Measurements from ENCODE around the gene EMC6. TPM values are rescaled to one million over a fixed set of nuclear protein-coding genes. Genes with fewer than 3 reads are reported as not detected.
A peak's percentile ranks its signal among the peaks of the same experiment; 100 is the strongest.

EMC6 gene
- total and polyA plus RNA-seq, 2 of the 13 experiments (the other 11 are each of a cell fraction or from before 2014, with no cell fraction given) = 45.1 to 47.7 TPM

DNA sequence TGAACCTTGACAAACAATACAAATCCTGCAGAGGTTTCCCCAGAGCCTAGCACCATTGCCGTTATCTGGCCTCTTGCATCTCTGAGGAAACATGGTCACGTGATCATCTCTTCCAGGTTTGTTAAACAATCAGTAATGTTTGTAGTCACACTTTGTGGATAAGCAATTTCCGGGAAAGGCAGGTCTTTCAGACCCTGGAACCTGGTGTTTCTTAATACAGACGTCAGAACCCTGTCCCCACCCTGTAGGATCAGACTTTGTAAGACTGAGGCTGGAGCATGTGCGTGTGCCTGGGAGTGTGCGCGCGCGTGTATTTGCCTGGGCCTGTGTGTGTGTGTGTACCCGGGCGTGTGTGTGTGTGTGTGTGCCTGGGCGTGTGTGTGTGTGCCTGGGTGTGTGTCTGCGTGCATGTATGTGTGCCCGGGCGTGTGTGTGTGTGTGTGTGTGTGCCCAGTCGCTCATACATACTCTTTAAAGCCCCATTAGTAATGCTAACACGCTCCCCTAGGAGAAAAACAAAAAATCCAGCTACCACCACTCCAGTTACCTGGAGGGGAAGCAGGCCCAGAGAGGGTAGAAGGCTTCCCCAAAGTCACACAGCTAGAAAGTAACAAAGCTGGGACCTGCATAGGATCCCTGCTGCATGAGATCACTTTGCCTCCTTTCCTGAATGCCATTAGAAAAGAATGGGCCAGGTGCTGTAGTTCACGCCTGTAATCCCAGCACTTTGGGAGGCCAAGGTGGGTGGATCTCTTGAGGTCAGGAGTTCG lies 26.7 kb upstream of the EMC6 start (continued):
- peak; percentile 61; the same call in 1 of the 2 replicates for TF ChIP-seq SALL1 (CRISPR knock-in tag; IDR thresholded peaks at IDR 0.05)
- TF ChIP-seq TARDBP (CRISPR knock-in tag; IDR thresholded peaks at IDR 0.05) = peak; percentile 55; the same call in 1 of the 2 replicates
- TF ChIP-seq, protein P1, sequence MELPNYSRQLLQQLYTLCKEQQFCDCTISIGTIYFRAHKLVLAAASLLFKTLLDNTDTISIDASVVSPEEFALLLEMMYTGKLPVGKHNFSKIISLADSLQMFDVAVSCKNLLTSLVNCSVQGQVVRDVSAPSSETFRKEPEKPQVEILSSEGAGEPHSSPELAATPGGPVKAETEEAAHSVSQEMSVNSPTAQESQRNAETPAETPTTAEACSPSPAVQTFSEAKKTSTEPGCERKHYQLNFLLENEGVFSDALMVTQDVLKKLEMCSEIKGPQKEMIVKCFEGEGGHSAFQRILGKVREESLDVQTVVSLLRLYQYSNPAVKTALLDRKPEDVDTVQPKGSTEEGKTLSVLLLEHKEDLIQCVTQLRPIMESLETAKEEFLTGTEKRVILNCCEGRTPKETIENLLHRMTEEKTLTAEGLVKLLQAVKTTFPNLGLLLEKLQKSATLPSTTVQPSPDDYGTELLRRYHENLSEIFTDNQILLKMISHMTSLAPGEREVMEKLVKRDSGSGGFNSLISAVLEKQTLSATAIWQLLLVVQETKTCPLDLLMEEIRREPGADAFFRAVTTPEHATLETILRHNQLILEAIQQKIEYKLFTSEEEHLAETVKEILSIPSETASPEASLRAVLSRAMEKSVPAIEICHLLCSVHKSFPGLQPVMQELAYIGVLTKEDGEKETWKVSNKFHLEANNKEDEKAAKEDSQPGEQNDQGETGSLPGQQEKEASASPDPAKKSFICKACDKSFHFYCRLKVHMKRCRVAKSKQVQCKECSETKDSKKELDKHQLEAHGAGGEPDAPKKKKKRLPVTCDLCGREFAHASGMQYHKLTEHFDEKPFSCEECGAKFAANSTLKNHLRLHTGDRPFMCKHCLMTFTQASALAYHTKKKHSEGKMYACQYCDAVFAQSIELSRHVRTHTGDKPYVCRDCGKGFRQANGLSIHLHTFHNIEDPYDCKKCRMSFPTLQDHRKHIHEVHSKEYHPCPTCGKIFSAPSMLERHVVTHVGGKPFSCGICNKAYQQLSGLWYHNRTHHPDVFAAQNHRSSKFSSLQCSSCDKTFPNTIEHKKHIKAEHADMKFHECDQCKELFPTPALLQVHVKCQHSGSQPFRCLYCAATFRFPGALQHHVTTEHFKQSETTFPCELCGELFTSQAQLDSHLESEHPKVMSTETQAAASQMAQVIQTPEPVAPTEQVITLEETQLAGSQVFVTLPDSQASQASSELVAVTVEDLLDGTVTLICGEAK (IDR thresholded peaks at IDR 0.05) = no peak
- TF ChIP-seq, protein P1 (CRISPR knock-in tag; IDR thresholded peaks at IDR 0.05) = no peak
- peak; percentile 82; the same call in 1 of the 2 replicates for TF ChIP-seq ETV5 (CRISPR knock-in tag; IDR thresholded peaks at IDR 0.05; ENCODE audit: borderline replicate concordance)
- TF ChIP-seq, protein P2, sequence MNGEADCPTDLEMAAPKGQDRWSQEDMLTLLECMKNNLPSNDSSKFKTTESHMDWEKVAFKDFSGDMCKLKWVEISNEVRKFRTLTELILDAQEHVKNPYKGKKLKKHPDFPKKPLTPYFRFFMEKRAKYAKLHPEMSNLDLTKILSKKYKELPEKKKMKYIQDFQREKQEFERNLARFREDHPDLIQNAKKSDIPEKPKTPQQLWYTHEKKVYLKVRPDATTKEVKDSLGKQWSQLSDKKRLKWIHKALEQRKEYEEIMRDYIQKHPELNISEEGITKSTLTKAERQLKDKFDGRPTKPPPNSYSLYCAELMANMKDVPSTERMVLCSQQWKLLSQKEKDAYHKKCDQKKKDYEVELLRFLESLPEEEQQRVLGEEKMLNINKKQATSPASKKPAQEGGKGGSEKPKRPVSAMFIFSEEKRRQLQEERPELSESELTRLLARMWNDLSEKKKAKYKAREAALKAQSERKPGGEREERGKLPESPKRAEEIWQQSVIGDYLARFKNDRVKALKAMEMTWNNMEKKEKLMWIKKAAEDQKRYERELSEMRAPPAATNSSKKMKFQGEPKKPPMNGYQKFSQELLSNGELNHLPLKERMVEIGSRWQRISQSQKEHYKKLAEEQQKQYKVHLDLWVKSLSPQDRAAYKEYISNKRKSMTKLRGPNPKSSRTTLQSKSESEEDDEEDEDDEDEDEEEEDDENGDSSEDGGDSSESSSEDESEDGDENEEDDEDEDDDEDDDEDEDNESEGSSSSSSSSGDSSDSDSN (CRISPR knock-in tag; IDR thresholded peaks at IDR 0.05) = 0 out of 2 replicates have a peak, but pooled peaks have one; percentile 19
- TF ChIP-seq ADNP (CRISPR knock-in tag; IDR thresholded peaks at IDR 0.05) = no peak
- 0 out of 2 replicates have a peak, but pooled peaks have one; percentile 10 for TF ChIP-seq ZMYM4 (CRISPR knock-in tag; IDR thresholded peaks at IDR 0.05)
- TF ChIP-seq HOXA3 (CRISPR knock-in tag; IDR thresholded peaks at IDR 0.05) = peak; percentile 48; the same call in 1 of the 2 replicates
- TF ChIP-seq EP300 (IDR thresholded peaks at IDR 0.05; ENCODE audit: low read depth in 2 of 2, low read length in 2 of 2) = peak in 1 of 2 experiments; percentile 64; a peak in 2 of 4 replicates
- peak; percentile 42; the same call in 1 of the 2 replicates for TF ChIP-seq EP300 (CRISPR knock-in tag; IDR thresholded peaks at IDR 0.05; ENCODE audit: borderline replicate concordance)
- no peak for TF ChIP-seq PAF1 (CRISPR knock-in tag; IDR thresholded peaks at IDR 0.05)
- TF ChIP-seq ELF3 (CRISPR knock-in tag; IDR thresholded peaks at IDR 0.05) = peak; percentile 83
- TF ChIP-seq CHD4 (IDR thresholded peaks at IDR 0.05; ENCODE audit: borderline replicate concordance, low read length) = 0 out of 2 replicates have a peak, but pooled peaks have one; percentile 42
- TF ChIP-seq, protein P3, sequence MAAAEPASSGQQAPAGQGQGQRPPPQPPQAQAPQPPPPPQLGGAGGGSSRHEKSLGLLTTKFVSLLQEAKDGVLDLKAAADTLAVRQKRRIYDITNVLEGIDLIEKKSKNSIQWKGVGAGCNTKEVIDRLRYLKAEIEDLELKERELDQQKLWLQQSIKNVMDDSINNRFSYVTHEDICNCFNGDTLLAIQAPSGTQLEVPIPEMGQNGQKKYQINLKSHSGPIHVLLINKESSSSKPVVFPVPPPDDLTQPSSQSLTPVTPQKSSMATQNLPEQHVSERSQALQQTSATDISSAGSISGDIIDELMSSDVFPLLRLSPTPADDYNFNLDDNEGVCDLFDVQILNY (CRISPR knock-in tag; conservative IDR thresholded peaks at IDR 0.05) = no peak
- peak; percentile 48; the same call in 1 of the 2 replicates for TF ChIP-seq RXRB (CRISPR knock-in tag; IDR thresholded peaks at IDR 0.05; ENCODE audit: borderline replicate concordance)
- 0 out of 2 replicates have a peak, but pooled peaks have one; percentile 21 for TF ChIP-seq FOXC1 (CRISPR knock-in tag; IDR thresholded peaks at IDR 0.05; ENCODE audit: borderline replicate concordance)

All from HepG2 (cell line).